ENCODE measurements around the gene TAS1R2. TPM values are rescaled to one million over a fixed set of nuclear protein-coding genes. Genes with fewer than 3 reads are reported as not detected.

The TAS1R2 gene
- total RNA-seq, 1 donor from 2014 or later, result not detected

- H3K4me3 ChIP-seq, result no peak overlapping the region
- peaks cover 6% of the 10 kb centered on the region for H3K27me3 ChIP-seq (ENCODE audit: low read depth)
- H3K4me1 ChIP-seq, result no peaks in the 10 kb centered on the region
- no peak for ATAC-seq
- no peak for DNase-seq
- no peak for TF ChIP-seq CTCF (IDR thresholded peaks at IDR 0.05)
- no peaks in the 10 kb centered on the region for H3K9me3 ChIP-seq
- intact Hi-C loops (cut with DNase I), result no loop called here
- no peak overlapping the region for H3K27ac ChIP-seq
- no peaks in the 10 kb centered on the region for H3K36me3 ChIP-seq
Observed at GRCh38 chr1:18868354-18868753, 8.9 kb upstream of the TAS1R2 start.

DNA sequence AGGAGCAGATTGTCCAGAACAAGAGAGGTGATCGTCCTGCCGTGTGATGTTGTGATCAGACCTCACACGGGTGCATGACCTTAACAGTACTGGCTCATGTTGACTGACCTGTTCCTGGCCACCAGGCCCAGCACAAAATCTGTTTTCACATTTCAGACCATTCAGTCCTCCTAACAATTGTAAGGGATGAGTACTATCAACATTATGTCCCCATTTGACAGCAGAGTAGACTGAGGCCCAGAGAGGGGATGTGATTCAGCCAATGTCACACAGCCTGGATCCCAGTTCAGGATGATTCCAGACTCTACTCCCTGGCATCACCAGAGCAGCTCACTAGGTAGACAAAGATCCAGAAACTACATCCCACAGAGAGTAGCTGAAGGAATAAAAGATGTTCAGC is 7.4 kb upstream of the TAS1R2 start:
- Histone ChIP-seq H3K36me3 (no peaks in the 10 kb centered on the region), H3K27me3 (ENCODE audit: low read depth) (peaks cover 6% of the 10 kb centered on the region), H3K4me3 (no peak overlapping the region), H3K27ac (no peak overlapping the region), H3K4me1 (no peaks in the 10 kb centered on the region), H3K9me3 (no peaks in the 10 kb centered on the region)
- DNase-seq, result no peak
- no peak for ATAC-seq
- no peak for TF ChIP-seq CTCF (IDR thresholded peaks at IDR 0.05)
- intact Hi-C loops (cut with DNase I), result no loop called here

- peak; percentile 64 to 75 for ATAC-seq
- intact Hi-C loops (cut with DNase I), result no loop called here
Observed at GRCh38 chr1:18866314-18866713, 6.9 kb upstream of the TAS1R2 start.

GRCh38 chr1:18865176-18865575 is 5.7 kb upstream of the TAS1R2 start:
- Histone ChIP-seq H3K4me1 (no peaks in the 10 kb centered on the region), H3K9me3 (no peaks in the 10 kb centered on the region), H3K27ac (no peak overlapping the region), H3K4me3 (no peak overlapping the region), H3K27me3 (ENCODE audit: low read depth) (peaks cover 6% of the 10 kb centered on the region), H3K36me3 (no peaks in the 10 kb centered on the region)
- ATAC-seq (no peak), DNase-seq (peak; percentile 14)
- intact Hi-C loops (cut with DNase I), result no loop called here
- TF ChIP-seq CTCF (IDR thresholded peaks at IDR 0.05), result no peak

More at GRCh38 chr1:18866314-18866713, 6.9 kb upstream of the TAS1R2 start:
- peak; percentile 66 for DNase-seq
- Histone ChIP-seq H3K4me3 (no peak overlapping the region), H3K36me3 (no peaks in the 10 kb centered on the region), H3K4me1 (no peaks in the 10 kb centered on the region), H3K27me3 (ENCODE audit: low read depth) (peaks cover 6% of the 10 kb centered on the region), H3K27ac (no peak overlapping the region), H3K9me3 (no peaks in the 10 kb centered on the region)
- no peak for TF ChIP-seq CTCF (IDR thresholded peaks at IDR 0.05)

DNA sequence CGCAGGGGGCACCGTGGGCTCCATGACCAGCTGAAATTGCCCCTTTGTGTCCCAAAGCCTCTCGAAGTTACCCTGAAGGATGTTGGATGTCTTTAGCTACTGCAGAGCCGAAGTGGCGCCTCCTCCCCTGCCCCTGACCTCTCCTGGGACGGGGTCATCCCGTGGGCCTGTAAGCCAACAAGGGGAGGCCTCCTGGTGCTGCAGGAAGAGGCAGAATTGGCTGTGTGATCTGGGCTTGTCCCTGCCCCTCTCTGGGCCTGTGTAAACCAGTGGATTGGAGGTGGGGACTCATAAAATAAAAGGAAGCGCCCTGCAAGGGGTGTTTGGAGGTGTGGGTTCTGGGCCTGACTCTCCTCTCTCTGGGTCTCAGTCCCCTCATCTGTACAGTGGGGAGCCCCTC is 2.1 kb upstream of the TAS1R2 start:
- no peaks in the 10 kb centered on the region for H3K27me3 ChIP-seq (ENCODE audit: low read depth)
- H3K36me3 ChIP-seq, result no peaks in the 10 kb centered on the region
- no peak overlapping the region for H3K4me3 ChIP-seq
- peak; percentile 16 for DNase-seq
- no peak for ATAC-seq
- H3K9me3 ChIP-seq, result no peaks in the 10 kb centered on the region
- intact Hi-C loops (cut with DNase I), result no loop called here
- H3K27ac ChIP-seq, result no peak overlapping the region
- no peak for TF ChIP-seq CTCF (IDR thresholded peaks at IDR 0.05)
- H3K4me1 ChIP-seq, result no peaks in the 10 kb centered on the region

- peak; percentile 47 for DNase-seq
- no peak overlapping the region for H3K4me3 ChIP-seq
- no peaks in the 10 kb centered on the region for H3K36me3 ChIP-seq
- no peak overlapping the region for H3K27ac ChIP-seq
- peak; percentile 22 to 27 for ATAC-seq
- no peak for TF ChIP-seq CTCF (IDR thresholded peaks at IDR 0.05)
- H3K9me3 ChIP-seq, result no peaks in the 10 kb centered on the region
- no peaks in the 10 kb centered on the region for H3K4me1 ChIP-seq
- no peaks in the 10 kb centered on the region for H3K27me3 ChIP-seq (ENCODE audit: low read depth)
- intact Hi-C loops (cut with DNase I), result no loop called here
Observed at GRCh38 chr1:18861082-18861481, 1.6 kb upstream of the TAS1R2 start.

All from lower lobe of right lung (tissue), 2 donors.